Occipital lobe (tissue), 2 donors: ENCODE results near the gene WNT9A. TPM values are rescaled to one million over a fixed set of nuclear protein-coding genes. Genes with fewer than 3 reads are reported as not detected.

Experiments
- DNase-seq: peaks from one replicate; lab custom pipeline; 2025; lab: John Stamatoyannopoulos, UW
- total RNA-seq: library from RNA; depleted of rRNA; stranded (reverse); fragments of >200 nt; gene quantifications from one replicate; pipeline ENCODE4 v1.2.3, GENCODE V29; 2014

Gene WNT9A
- total RNA-seq, 1 donor from 2014 or later = 1.9 TPM

- no peak for DNase-seq
These were observed 5.6 kb downstream of the WNT9A start for GRCh38 chr1:227942021-227942715.

GRCh38 chr1:227941509-227942020 is 6.2 kb downstream of the WNT9A start:
- no peak for DNase-seq

GRCh38 chr1:227940791-227941241 is 6.9 kb downstream of the WNT9A start:
- DNase-seq = no peak

- DNase-seq = no peak
These were observed 7.7 kb downstream of the WNT9A start for GRCh38 chr1:227939791-227940771.

GRCh38 chr1:227938911-227939790 is 8.6 kb downstream of the WNT9A start:
- no peak for DNase-seq

- no peak for DNase-seq
These were observed 9.5 kb downstream of the WNT9A start for GRCh38 chr1:227938276-227938675.

GRCh38 chr1:227937838-227938145 is 9.9 kb downstream of the WNT9A start:
- DNase-seq = no peak

GRCh38 chr1:227937031-227937837 is 10.5 kb downstream of the WNT9A start:
- no peak for DNase-seq

- DNase-seq = no peak
These were observed 11.9 kb downstream of the WNT9A start for GRCh38 chr1:227935826-227936225.

GRCh38 chr1:227934476-227935313 is 13.0 kb downstream of the WNT9A start:
- no peak for DNase-seq

GRCh38 chr1:227929751-227930472 is 17.8 kb downstream of the WNT9A start:
- no peak for DNase-seq

GRCh38 chr1:227928811-227929375 is 18.8 kb downstream of the WNT9A start:
- DNase-seq = no peak

- no peak for DNase-seq
These were observed 19.6 kb downstream of the WNT9A start for GRCh38 chr1:227927971-227928741.

- DNase-seq = no peak
These were observed 20.5 kb downstream of the WNT9A start for GRCh38 chr1:227926896-227927885.

GRCh38 chr1:227926216-227926791 is 21.4 kb downstream of the WNT9A start:
- no peak for DNase-seq

GRCh38 chr1:227925582-227926198 is 22.0 kb downstream of the WNT9A start:
- no peak for DNase-seq
